ENCODE results near the gene GMPR.
A peak's percentile ranks its signal among the peaks of the same experiment; 100 is the strongest.

The GMPR gene

DNA sequence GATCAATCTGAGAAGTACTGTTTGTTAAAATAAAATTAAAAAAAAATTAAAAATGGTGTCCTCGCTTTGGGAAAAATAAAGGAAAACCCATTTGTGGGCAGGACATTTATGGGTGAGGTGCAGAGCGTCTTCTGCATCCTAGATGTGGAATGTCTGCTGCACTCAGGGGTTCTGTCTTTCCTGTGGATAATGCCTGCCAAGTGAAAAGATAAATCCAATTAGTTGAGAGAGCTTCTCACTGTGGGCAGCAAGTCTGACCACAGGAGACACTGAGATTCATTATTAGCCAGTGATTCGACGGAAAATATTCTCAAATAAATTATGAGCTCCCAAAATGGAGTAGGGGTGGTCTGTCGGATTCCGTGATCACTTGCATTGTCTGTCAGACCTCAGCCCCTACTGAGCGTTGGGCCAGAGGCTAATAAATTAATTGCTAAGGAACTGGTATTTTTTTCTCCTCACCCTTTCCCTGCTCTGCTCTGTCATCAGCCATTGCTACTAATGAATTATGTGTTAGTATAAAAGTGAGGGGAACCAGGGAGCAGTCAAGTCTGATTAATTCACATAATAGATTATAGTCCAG, 10.0 kb downstream of the GMPR start:
- TF ChIP-seq, protein P1, sequence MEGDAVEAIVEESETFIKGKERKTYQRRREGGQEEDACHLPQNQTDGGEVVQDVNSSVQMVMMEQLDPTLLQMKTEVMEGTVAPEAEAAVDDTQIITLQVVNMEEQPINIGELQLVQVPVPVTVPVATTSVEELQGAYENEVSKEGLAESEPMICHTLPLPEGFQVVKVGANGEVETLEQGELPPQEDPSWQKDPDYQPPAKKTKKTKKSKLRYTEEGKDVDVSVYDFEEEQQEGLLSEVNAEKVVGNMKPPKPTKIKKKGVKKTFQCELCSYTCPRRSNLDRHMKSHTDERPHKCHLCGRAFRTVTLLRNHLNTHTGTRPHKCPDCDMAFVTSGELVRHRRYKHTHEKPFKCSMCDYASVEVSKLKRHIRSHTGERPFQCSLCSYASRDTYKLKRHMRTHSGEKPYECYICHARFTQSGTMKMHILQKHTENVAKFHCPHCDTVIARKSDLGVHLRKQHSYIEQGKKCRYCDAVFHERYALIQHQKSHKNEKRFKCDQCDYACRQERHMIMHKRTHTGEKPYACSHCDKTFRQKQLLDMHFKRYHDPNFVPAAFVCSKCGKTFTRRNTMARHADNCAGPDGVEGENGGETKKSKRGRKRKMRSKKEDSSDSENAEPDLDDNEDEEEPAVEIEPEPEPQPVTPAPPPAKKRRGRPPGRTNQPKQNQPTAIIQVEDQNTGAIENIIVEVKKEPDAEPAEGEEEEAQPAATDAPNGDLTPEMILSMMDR (IDR thresholded peaks at IDR 0.05; ENCODE audit: insufficient read depth, low read depth, low read length, missing control alignments), result no peak
- no peak overlapping the region for H3K4me3 ChIP-seq (ENCODE audit: low read length)
- no peak for DNase-seq (ENCODE audit: low read depth)

DNA sequence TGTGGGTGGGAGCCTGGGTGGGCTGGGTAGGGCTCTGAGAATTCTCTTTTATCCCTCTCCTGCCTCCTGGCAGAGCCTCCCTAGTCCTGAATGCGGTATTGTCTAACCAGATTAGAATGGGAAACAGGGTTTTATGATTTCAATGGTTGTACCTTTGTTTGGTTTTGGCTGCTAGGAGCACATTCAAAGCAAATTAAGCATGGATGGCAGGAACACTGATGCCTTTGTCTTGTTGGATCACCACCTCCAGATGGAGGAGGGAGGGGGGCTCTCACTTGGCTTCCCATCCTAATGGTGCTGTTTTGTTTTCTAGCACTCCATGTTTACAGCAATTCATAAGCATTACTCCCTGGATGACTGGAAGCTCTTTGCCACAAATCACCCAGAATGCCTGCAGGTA, 11.6 kb downstream of the GMPR start:
- H3K4me3 ChIP-seq (ENCODE audit: low read length), result no peak overlapping the region
- DNase-seq (ENCODE audit: low read depth), result no peak
- TF ChIP-seq, protein P1 (IDR thresholded peaks at IDR 0.05; ENCODE audit: insufficient read depth, low read depth, low read length, missing control alignments), result no peak

DNA sequence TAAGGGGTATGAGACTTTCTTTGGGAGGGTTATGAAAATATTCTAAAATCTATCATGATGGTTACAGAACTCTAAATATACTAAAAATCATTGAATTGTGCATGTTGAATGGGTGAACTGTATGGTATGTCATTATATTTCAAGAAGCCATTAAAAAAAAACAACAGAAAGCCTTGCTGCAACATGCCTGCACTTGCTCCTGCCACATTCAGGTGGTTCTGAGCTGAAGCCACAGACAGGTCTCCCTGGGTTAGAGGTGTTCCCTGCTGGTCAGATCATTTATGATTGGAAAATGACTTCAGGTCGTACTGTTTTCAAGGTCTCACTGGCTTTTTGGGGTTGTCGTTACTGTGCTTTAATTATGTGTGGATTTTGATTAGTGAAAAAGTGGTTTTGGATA, 13.3 kb downstream of the GMPR start:
- no peak overlapping the region for H3K4me3 ChIP-seq (ENCODE audit: low read length)
- TF ChIP-seq, protein P1 (IDR thresholded peaks at IDR 0.05; ENCODE audit: insufficient read depth, low read depth, low read length, missing control alignments), result no peak
- DNase-seq (ENCODE audit: low read depth), result peak; percentile 67

DNA sequence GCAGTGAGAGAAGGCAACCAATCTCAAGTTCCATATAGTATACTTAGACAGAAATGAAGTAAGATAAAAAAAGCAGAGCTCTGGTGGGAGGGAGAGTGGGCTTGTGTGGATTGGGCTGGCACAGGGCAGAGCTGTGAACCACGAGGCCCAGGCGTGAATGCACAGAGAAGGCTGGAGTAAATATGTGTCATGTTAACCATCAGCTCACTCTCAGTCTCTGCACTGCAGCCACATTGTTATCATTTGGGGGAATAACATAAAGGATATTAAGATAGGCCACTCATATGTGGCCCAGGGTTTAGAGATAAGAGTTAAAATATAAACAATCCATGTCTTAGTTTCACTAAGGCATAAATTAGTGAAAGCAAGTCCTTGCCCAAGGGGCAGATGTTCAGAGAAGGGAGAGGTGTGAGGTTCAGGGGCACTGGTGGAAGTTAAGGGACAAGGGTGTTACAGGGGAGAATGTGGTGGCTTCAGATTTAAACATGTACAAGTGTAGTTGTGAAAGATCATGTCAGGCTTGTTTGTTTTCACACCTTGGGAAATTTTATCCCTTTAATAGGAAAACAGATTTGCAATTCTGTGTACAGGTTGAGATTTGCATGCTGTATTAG, 14.4 kb downstream of the GMPR start:
- TF ChIP-seq, protein P1 (IDR thresholded peaks at IDR 0.05; ENCODE audit: insufficient read depth, low read depth, low read length, missing control alignments), result no peak
- no peak for DNase-seq (ENCODE audit: low read depth)
- no peak overlapping the region for H3K4me3 ChIP-seq (ENCODE audit: low read length)

DNA sequence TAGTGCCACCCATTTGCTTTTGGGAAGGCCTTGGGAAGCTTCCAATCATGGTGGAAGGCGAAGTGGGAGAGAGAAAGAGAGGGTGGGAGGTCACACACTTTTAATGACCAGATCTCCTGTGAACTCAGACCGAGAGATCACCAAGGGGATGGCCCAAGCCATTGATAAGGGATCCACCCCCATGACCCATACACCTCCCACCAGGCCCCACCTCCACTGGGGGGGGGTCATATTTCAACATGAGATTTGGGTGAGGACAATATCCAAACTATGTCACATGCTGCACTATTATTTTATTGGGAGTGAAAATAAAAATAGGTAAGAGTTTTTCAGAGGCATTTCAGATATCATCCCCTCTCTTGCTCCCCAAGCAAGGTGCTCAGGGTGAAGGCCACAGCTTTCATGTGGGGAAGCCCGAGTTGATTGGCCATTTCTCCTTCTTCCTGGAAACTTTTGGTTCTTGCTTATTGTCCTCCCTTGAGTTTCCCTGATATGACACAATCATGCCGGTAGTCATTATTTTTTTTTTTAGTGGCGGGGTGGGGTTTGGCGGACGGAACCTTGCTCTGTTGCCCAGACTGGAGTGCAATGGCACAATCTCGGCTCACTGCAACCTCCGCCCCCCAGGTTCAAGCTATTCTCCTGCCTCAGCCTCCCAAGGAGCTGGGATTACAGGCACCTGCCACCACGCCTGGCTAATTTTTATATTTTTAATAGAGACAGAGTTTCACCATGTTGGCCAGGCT, 15.2 kb downstream of the GMPR start:
- TF ChIP-seq, protein P1 (IDR thresholded peaks at IDR 0.05; ENCODE audit: insufficient read depth, low read depth, low read length, missing control alignments), result no peak
- no peak for DNase-seq (ENCODE audit: low read depth)
- no peak overlapping the region for H3K4me3 ChIP-seq (ENCODE audit: low read length)

DNA sequence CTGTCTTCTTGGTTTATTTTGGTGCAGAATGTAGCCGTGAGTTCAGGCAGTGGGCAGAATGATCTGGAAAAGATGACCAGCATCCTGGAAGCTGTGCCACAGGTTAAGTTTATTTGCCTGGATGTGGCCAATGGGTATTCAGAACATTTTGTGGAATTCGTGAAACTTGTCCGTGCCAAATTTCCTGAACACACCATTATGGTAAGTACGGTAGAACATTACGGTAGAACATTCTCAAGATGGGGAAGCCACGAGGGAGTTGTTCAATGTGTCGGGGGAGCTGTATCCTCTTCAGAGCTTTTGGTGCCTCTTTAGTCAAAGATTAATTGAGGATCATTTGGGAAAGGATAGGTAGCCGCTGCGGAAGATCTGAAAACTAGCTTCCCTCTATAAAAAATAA, 16.1 kb downstream of the GMPR start:
- DNase-seq (ENCODE audit: low read depth), result no peak
- H3K4me3 ChIP-seq (ENCODE audit: low read length), result no peak overlapping the region
- TF ChIP-seq, protein P1 (IDR thresholded peaks at IDR 0.05; ENCODE audit: insufficient read depth, low read depth, low read length, missing control alignments), result no peak

Measured in epithelial cell of esophagus (primary cell).